Testis (tissue), 3 donors: ENCODE results near the gene SLC34A3. TPM values are rescaled to one million over a fixed set of nuclear protein-coding genes. Genes with fewer than 3 reads are reported as not detected.

ENCODE experiments used
- DNase-seq: peaks from one replicate; pipeline ENCODE4 v3.0.0-alpha.2; 2019
- H3K27ac ChIP-seq, 2 donors: fragments of 200-600 bp; sonication (generic); one replicate each; pipeline ENCODE4 v1.5.1; 2019
- H3K27me3 ChIP-seq: fragments of 200-600 bp; sonication (generic); one replicate; pipeline ENCODE4 v1.5.1; 2019
- H3K36me3 ChIP-seq: fragments of 200-600 bp; sonication (generic); one replicate; pipeline ENCODE4 v1.5.1; 2017; ENCODE audit warnings: low read depth; ENCODE audit errors: missing control alignments
- H3K4me1 ChIP-seq: fragments of 200-600 bp; sonication (generic); one replicate; pipeline ENCODE4 v1.5.1; 2019
- H3K4me3 ChIP-seq, 2 donors: fragments of 200-600 bp; sonication (generic); one replicate each; pipeline ENCODE4 v1.5.1; 2017 to 2019
- H3K9me3 ChIP-seq: fragments of 200-600 bp; sonication (generic); one replicate; pipeline ENCODE4 v1.5.1; 2017
- POLR2A ChIP-seq: fragments of 450-650 bp; IDR thresholded peaks from one replicate; pipeline ENCODE4 v1.6.1; 2017; ENCODE audit warnings: antibody characterized with exemption, mild to moderate bottlenecking, moderate library complexity
- WGBS, 2 donors: methylation state at CpG; one replicate each; pipeline ENCODE4 v1.1.5; 2018; 5-methylcytosine and 5-hydroxymethylcytosine counted together
- intact Hi-C: fragments of 100-400 bp; cut with DNase I; formaldehyde crosslinking; loops from one replicate; pipeline ENCODE4 v1.15.1; 2023; ENCODE audit warnings: low total_unique reads
- polyA plus RNA-seq: library from polyadenylated mRNA; stranded (reverse); fragments of 350-450 nt; fragmentation: Illumina TruSeq; extraction: RNeasy Lipid Tissue Mini Kit (QIAGEN cat#74804); gene quantifications from one replicate; pipeline ENCODE4 v1.2.3, GENCODE V29; 2014; ENCODE audit warnings: low read depth, low replicate concordance; ENCODE audit not compliant: insufficient read depth
- total RNA-seq, 2 donors: library from RNA; depleted of rRNA; stranded (reverse); fragments of >200 nt; gene quantifications; one replicate each; pipeline ENCODE4 v1.2.3, GENCODE V29; 2016
- TF ChIP-seq, protein P1 (sequence below), 3 experiments: fragments of 450-650 bp in 2 of 3; fragments of 200-600 bp in 1 of 3; sonication (generic) in 1 of 3; IDR thresholded peaks; one replicate each; pipeline ENCODE4 v1.5.1; 2016 to 2019; ENCODE audit warnings: antibody characterized with exemption in 3 of 3, mild to moderate bottlenecking in 2 of 3, moderate library complexity in 1 of 3

Gene SLC34A3
- total and polyA plus RNA-seq, 3 donors from 2014 or later = 0.15 to 0.25 (median 0.24) TPM

DNA sequence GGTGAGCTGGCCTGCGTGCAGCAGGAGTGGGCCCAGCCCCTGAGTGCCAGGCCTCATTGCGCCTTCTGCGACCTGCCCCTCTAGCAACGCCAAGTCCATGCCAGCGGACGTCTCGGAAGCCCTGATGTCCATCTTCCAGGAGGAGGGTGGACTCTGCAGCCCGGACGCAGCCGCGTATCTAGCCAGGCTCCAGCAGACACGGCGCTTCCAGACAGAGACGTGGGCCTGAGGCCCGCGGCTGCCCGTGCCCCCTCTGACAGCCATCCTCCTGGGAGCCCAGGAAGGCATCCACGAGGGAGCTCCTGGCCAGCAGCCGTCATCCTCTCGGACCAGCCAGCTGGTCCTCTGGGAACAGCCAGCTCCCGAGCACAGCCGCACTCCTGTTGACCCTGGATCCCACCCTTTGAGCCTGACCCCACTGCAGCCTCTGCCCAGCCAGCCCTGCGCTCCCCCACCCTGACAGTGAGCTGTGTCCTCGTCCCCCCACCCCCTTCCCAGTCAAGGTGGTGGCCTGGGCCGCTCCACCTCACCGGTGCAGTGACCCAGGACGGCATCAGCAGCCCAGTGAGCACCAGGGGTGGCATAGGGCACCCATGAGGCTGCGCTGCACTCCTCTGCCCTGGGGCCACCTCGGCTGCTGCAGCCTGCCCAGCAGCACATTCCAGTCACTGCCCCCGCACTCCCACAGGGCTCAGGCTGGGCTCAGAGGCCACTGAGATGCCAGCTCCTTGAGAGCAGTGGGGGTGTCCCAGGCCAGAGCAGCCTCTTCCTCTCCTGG, 14.3 kb upstream of the SLC34A3 start:
- Histone ChIP-seq H3K27me3 (no peaks in the 10 kb centered on the region), H3K36me3 (no peaks in the 10 kb centered on the region), H3K4me1 (peaks cover 16% of the 10 kb centered on the region), H3K9me3 (no peaks in the 10 kb centered on the region), H3K27ac (no peak overlapping the region), H3K4me3 (no peak overlapping the region)
- 68 to 90% methylated on average over 2 to 30 of the region's 30 CpGs for WGBS, 2 donors
- intact Hi-C loops = no loop called here
- peak; percentile 87 for DNase-seq
- TF ChIP-seq POLR2A = no peak
- TF ChIP-seq, protein P1, sequence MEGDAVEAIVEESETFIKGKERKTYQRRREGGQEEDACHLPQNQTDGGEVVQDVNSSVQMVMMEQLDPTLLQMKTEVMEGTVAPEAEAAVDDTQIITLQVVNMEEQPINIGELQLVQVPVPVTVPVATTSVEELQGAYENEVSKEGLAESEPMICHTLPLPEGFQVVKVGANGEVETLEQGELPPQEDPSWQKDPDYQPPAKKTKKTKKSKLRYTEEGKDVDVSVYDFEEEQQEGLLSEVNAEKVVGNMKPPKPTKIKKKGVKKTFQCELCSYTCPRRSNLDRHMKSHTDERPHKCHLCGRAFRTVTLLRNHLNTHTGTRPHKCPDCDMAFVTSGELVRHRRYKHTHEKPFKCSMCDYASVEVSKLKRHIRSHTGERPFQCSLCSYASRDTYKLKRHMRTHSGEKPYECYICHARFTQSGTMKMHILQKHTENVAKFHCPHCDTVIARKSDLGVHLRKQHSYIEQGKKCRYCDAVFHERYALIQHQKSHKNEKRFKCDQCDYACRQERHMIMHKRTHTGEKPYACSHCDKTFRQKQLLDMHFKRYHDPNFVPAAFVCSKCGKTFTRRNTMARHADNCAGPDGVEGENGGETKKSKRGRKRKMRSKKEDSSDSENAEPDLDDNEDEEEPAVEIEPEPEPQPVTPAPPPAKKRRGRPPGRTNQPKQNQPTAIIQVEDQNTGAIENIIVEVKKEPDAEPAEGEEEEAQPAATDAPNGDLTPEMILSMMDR (IDR thresholded peaks at IDR 0.05) = no peak

DNA sequence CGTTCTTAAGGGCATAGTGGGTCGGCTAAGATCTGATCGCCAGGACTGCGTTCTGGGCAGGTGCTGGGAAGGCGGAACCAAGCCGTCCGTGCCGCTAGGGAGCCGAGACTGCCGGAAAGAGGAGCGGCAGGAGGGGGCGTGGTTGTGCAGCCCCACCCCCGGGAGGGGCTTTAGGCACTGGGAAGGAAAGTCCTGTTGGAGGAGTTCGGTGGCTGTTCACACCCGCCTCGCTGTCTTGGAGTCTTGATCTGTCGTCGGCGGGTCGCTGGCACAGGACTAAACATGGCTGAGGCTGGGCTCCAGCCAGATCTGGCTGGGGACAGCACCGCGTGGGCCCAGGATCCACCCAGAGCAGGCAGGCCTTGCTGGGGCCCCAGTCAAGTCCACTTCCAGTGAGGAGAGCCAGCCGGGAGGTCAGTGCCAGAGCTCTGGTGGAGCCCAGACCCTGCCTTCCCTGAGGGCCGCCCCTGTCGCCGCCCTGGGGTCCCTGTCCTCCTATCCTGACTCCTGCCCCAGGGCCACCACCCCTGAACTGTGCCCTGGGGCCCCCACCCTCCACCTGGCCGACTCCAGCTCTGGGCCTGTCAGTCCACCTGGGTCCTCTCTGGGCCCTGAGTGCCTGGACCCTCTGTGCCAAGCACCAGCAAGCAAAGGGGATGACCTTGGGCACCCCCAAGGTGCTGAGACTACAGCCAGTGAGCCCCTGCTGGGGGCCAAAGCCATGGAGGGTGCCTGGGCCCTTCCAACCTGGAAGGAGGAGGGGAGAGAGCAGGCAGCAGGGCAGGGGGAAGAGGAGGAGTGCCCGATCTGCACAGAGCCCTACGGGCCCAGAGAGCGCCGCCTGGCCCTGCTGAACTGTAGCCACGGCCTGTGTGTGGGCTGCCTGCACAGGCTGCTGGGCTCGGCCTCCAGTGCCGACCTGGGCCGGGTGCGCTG, 13.2 kb upstream of the SLC34A3 start:
- peak; percentile 91 for DNase-seq
- no peaks in the 10 kb centered on the region for H3K9me3 ChIP-seq
- H3K27me3 ChIP-seq = no peaks in the 10 kb centered on the region
- peak overlapping the region; percentile 15 to 54 for H3K4me3 ChIP-seq
- peak overlapping the region in 1 of 2 donors; percentile 50 for H3K27ac ChIP-seq
- TF ChIP-seq, protein P1 (IDR thresholded peaks at IDR 0.05) = no peak
- no peak for TF ChIP-seq POLR2A
- H3K4me1 ChIP-seq = peaks cover 21% of the 10 kb centered on the region
- H3K36me3 ChIP-seq = no peaks in the 10 kb centered on the region
- intact Hi-C loops = no loop called here
- 40 to 51% methylated on average over 14 to 36 of the region's 36 CpGs for WGBS, 2 donors

DNA sequence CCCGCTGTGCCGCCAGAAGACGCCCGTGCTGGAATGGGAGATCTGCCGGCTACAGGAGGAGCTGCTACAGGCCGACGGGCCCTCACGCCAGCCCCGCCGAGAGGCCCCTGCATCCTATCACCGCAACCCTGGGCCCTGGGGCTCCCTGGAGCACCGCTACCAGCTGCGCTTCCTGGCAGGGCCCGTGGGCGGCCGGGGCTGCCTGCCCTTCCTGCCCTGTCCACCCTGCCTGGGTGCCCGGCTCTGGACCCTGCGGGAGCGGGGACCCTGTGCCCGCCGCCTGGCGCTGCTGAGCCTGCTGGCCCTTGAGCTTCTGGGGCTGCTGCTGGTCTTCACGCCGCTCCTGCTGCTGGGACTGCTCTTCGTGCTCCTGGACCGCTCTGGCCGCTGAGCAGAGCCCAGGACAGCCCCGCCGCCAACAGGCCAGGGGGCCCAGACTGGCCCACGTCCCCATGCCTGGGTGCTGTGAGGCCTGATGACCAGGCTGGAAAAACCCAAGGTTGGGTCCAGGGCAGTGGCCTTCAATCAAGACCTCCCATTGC, 12.4 kb upstream of the SLC34A3 start:
- Histone ChIP-seq H3K4me3 (peak overlapping the region in 1 of 2 donors; percentile 54), H3K36me3 (no peaks in the 10 kb centered on the region), H3K27ac (no peak overlapping the region), H3K27me3 (no peaks in the 10 kb centered on the region), H3K4me1 (peaks cover 28% of the 10 kb centered on the region), H3K9me3 (no peaks in the 10 kb centered on the region)
- DNase-seq = no peak
- 66 to 72% methylated on average over 13 to 30 of the region's 30 CpGs for WGBS, 2 donors
- intact Hi-C loops = no loop called here
- TF ChIP-seq, protein P1 (IDR thresholded peaks at IDR 0.05) = no peak
- TF ChIP-seq POLR2A = no peak

DNA sequence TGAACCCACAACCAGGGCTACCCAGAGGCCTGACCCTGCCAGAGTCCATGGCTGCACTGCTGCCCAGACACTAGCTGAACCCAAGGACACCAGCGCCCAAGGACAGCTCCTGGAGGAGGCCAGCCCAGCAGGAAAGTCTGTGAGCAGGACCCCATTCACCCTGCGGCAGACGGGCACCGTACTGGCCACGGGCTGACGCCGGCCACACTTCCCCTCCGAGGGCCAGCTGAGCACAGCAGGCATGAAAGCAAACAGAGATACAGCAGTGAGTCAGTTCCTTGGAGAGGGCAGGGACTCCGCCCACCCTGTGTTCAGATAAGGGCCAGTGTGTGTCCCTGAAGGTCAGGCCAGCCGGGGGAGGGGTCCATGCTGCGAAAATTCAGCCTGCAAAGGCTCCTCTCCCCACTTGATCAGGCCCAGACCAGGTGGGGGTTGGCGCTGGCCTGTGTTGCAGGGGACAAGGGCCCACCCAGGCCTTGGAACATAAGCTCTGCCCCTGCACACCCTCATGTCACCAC, 11.9 kb upstream of the SLC34A3 start:
- Histone ChIP-seq H3K27ac (no peak overlapping the region), H3K9me3 (no peaks in the 10 kb centered on the region), H3K36me3 (no peaks in the 10 kb centered on the region), H3K27me3 (no peaks in the 10 kb centered on the region), H3K4me3 (peak overlapping the region in 1 of 2 donors; percentile 54), H3K4me1 (peaks cover 29% of the 10 kb centered on the region)
- no peak for TF ChIP-seq POLR2A
- TF ChIP-seq, protein P1 (IDR thresholded peaks at IDR 0.05) = no peak
- peak; percentile 71 for DNase-seq
- 50 to 76% methylated on average over 4 to 12 of the region's 12 CpGs for WGBS, 2 donors
- intact Hi-C loops = no loop called here
